SU-DHL-6 (cell line): Measurements from ENCODE around the gene ARTN.

Experiments used
- H2AFZ ChIP-seq: fragments of 200-600 bp; sonication (generic); 2 replicates; pipeline ENCODE4 v1.6.1; 2014; ENCODE audit warnings: low read depth, mild to moderate bottlenecking, moderate library complexity, mixed read lengths, antibody characterized with exemption, low read length; ENCODE audit not compliant: severe bottlenecking
- H3F3A ChIP-seq: fragments of 200-600 bp; shearing (Covaris generic); 2 replicates; pipeline ENCODE4 v1.6.0; 2016; ENCODE audit warnings: antibody characterized with exemption, mild to moderate bottlenecking; ENCODE audit not compliant: insufficient read depth
- H3K27ac ChIP-seq: fragments of 200-600 bp; sonication (generic); 2 replicates; pipeline ENCODE4 v1.5.1; 2016; ENCODE audit warnings: low read depth, mild to moderate bottlenecking, low read length, moderate library complexity, mixed read lengths
- H3K27me3 ChIP-seq: fragments of 200-600 bp; sonication (generic), shearing (Covaris generic); 2 replicates; pipeline ENCODE4 v1.6.0; 2014; ENCODE audit warnings: mild to moderate bottlenecking, low read length
- H3K36me3 ChIP-seq: fragments of 200-600 bp; sonication (generic); 2 replicates; pipeline ENCODE4 v1.6.1; 2014; ENCODE audit warnings: mild to moderate bottlenecking, low read length, mixed read lengths
- H3K4me2 ChIP-seq: fragments of 300-600, 200-600 bp; shearing (Covaris generic), sonication (generic); 2 replicates; pipeline ENCODE4 v1.6.0; 2014; ENCODE audit warnings: low read length, low read depth, mild to moderate bottlenecking; ENCODE audit not compliant: poor library complexity, severe bottlenecking
- H3K4me3 ChIP-seq: fragments of 200-600 bp; sonication (generic); 2 replicates; pipeline ENCODE4 v1.5.1; 2014; ENCODE audit warnings: antibody characterized with exemption, low read length, mild to moderate bottlenecking, mixed read lengths; ENCODE audit not compliant: insufficient read depth, poor library complexity, severe bottlenecking
- H3K79me2 ChIP-seq: fragments of 200-600 bp; sonication (generic); 2 replicates; pipeline ENCODE4 v1.6.1; 2014; ENCODE audit warnings: mild to moderate bottlenecking, low read length, moderate library complexity; ENCODE audit not compliant: insufficient read depth
- H3K9ac ChIP-seq: fragments of 200-600 bp; sonication (generic); 2 replicates; pipeline ENCODE4 v1.7.0; 2014; ENCODE audit warnings: mild to moderate bottlenecking, low read length
- H3K9me2 ChIP-seq: fragments of 200-600 bp; sonication (generic); replicated peaks from 2 replicates; pipeline ENCODE4 v1.6.1; 2014; ENCODE audit warnings: low read length; ENCODE audit not compliant: insufficient read depth
- H3K9me3 ChIP-seq: fragments of 200-600 bp; sonication (generic); 2 replicates; pipeline ENCODE4 v1.6.1; 2014; ENCODE audit warnings: low read length, mixed read lengths; ENCODE audit not compliant: insufficient read depth
- H4K20me1 ChIP-seq: fragments of 200-600 bp; sonication (generic); 2 replicates; pipeline ENCODE4 v1.6.1; 2014; ENCODE audit warnings: low read depth, mild to moderate bottlenecking, antibody characterized with exemption, low read length, moderate library complexity, mixed read lengths
- CTCF ChIP-seq: fragments of 200-600 bp; sonication (generic); IDR thresholded peaks from one replicate; pipeline ENCODE4 v1.5.1; 2017; ENCODE audit warnings: antibody characterized with exemption, mild to moderate bottlenecking, low read length, moderate library complexity; ENCODE audit not compliant: insufficient read depth, poor library complexity, severe bottlenecking
- EZH2phosphoT487 ChIP-seq: fragments of 200-600 bp; sonication (generic), shearing (Covaris generic); conservative IDR thresholded peaks from 2 replicates; pipeline ENCODE4 v1.6.1; 2018; ENCODE audit warnings: mild to moderate bottlenecking, antibody characterized with exemption, low read length, moderate library complexity, mixed read lengths

Gene ARTN

GRCh38 chr1:43983253-43983899 lies 49.8 kb downstream of the ARTN start:
- H3K27ac ChIP-seq: no peak overlapping the region
- H3K4me2 ChIP-seq: no peak overlapping the region
- H3K27me3 ChIP-seq: no peaks in the 10 kb centered on the region
- no peak overlapping the region for H3K9ac ChIP-seq
- H3K9me2 ChIP-seq: no peaks in the 10 kb centered on the region
- peaks cover 19% of the 10 kb centered on the region for H3K79me2 ChIP-seq
- H3K4me3 ChIP-seq: no peak overlapping the region
- no peak overlapping the region for H2AFZ ChIP-seq
- H4K20me1 ChIP-seq: no peaks in the 10 kb centered on the region
- peaks cover 4% of the 10 kb centered on the region for H3F3A ChIP-seq
- no peaks in the 10 kb centered on the region for H3K36me3 ChIP-seq
- no peak for TF ChIP-seq CTCF
- TF ChIP-seq EZH2phosphoT487: no peak
- no peaks in the 10 kb centered on the region for H3K9me3 ChIP-seq

- Histone ChIP-seq H3K9me2 (no peaks in the 10 kb centered on the region), H3K36me3 (no peaks in the 10 kb centered on the region), H3K27me3 (no peaks in the 10 kb centered on the region), H4K20me1 (no peaks in the 10 kb centered on the region), H3K79me2 (peaks cover 11% of the 10 kb centered on the region), H3K9me3 (no peaks in the 10 kb centered on the region), H3K4me2 (no peak overlapping the region), H2AFZ (no peak overlapping the region), H3K4me3 (no peak overlapping the region), H3F3A (peaks cover 7% of the 10 kb centered on the region; the same call in 1 of the 2 replicates), H3K9ac (no peak overlapping the region), H3K27ac (no peak overlapping the region)
- TF ChIP-seq CTCF (no peak), EZH2phosphoT487 (no peak)
Observed at GRCh38 chr1:43984855-43985254, 51.3 kb downstream of the ARTN start.

- Histone ChIP-seq H3K27me3 (no peaks in the 10 kb centered on the region), H3K36me3 (no peaks in the 10 kb centered on the region), H3K9me3 (no peaks in the 10 kb centered on the region), H4K20me1 (no peaks in the 10 kb centered on the region), H3K79me2 (peaks cover 3% of the 10 kb centered on the region; the same call in 1 of the 2 replicates), H3K9me2 (no peaks in the 10 kb centered on the region), H3F3A (peaks cover 10% of the 10 kb centered on the region; the same call in 1 of the 2 replicates), H3K4me3 (no peak overlapping the region), H3K9ac (no peak overlapping the region), H3K4me2 (no peak overlapping the region), H3K27ac (no peak overlapping the region), H2AFZ (no peak overlapping the region)
- no peak for TF ChIP-seq EZH2phosphoT487
- no peak for TF ChIP-seq CTCF
Observed at GRCh38 chr1:43985984-43986595, 52.5 kb downstream of the ARTN start.
